Fibroblast of lung (primary cell): ENCODE measurements around the gene ARL15. TPM values are rescaled to one million over a fixed set of nuclear protein-coding genes. Genes with fewer than 3 reads are reported as not detected.

Source experiments
- DNase-seq, 2 donors: peaks; one replicate each; pipeline versions ENCODE4 v3.0.0 to v3.0.0-alpha.2; 2010; ENCODE audit warnings: low read depth in 2 of 2
- H2AFZ ChIP-seq: 2 replicates; pipeline ENCODE4 v1.5.1; 2012; ENCODE audit warnings: low read length, control low read depth, inconsistent platforms
- H3K27ac ChIP-seq: 2 replicates; pipeline ENCODE4 v1.5.1; 2011; ENCODE audit warnings: low read length, control low read depth; ENCODE audit not compliant: insufficient read depth
- H3K27me3 ChIP-seq: 2 replicates; pipeline ENCODE4 v1.5.1; 2011; ENCODE audit warnings: mild to moderate bottlenecking, low read length; ENCODE audit not compliant: control insufficient read depth, insufficient read depth
- H3K36me3 ChIP-seq: 2 replicates; pipeline ENCODE4 v1.5.1; 2011; ENCODE audit warnings: low read length; ENCODE audit not compliant: control insufficient read depth, insufficient read depth
- H3K4me1 ChIP-seq: 2 replicates; pipeline ENCODE4 v1.5.1; 2011; ENCODE audit warnings: low read length; ENCODE audit not compliant: control insufficient read depth, insufficient read depth; ENCODE audit errors: extremely low read depth
- H3K4me2 ChIP-seq: 2 replicates; pipeline ENCODE4 v1.5.1; 2011; ENCODE audit warnings: low read length, control low read depth; ENCODE audit not compliant: insufficient read depth; ENCODE audit errors: extremely low read depth
- H3K4me3 ChIP-seq, 4 experiments: fragments of 200-600 bp in 1 of 4; sonication (generic) in 1 of 4; replicated peaks in 1 of 4; 2 replicates each; pipeline ENCODE4 v1.5.1; 2011 to 2016; ENCODE audit warnings: low read length in 4 of 4, low read depth in 3 of 4, mild to moderate bottlenecking in 3 of 4, control low read depth in 2 of 4, inconsistent platforms in 1 of 4, mixed read lengths in 1 of 4; ENCODE audit not compliant: insufficient read depth in 1 of 4; ENCODE audit errors: control extremely low read depth in 1 of 4
- H3K79me2 ChIP-seq: 2 replicates; pipeline ENCODE4 v1.5.1; 2012; ENCODE audit warnings: mild to moderate bottlenecking, low read length, inconsistent platforms; ENCODE audit not compliant: control insufficient read depth, insufficient read depth
- H3K9ac ChIP-seq: 2 replicates; pipeline ENCODE4 v1.5.1; 2011; ENCODE audit warnings: mild to moderate bottlenecking, low read length, control low read depth; ENCODE audit not compliant: insufficient read depth
- H3K9me3 ChIP-seq: 2 replicates; pipeline ENCODE4 v1.5.1; 2012; ENCODE audit warnings: low read depth, low read length; ENCODE audit not compliant: control insufficient read depth, insufficient read depth
- H4K20me1 ChIP-seq: 2 replicates; pipeline ENCODE4 v1.5.1; 2011; ENCODE audit warnings: low read length; ENCODE audit not compliant: control insufficient read depth, insufficient read depth; ENCODE audit errors: extremely low read depth
- CTCF ChIP-seq, 2 donors: IDR thresholded peaks in 1 of 2; conservative IDR thresholded peaks in 1 of 2; 1 replicate in 1 of 2; 2 replicates in 1 of 2; pipeline ENCODE4 v1.5.1; 2011 to 2012; ENCODE audit warnings: low read length in 2 of 2, control low read depth in 1 of 2, inconsistent platforms in 1 of 2, low read depth in 1 of 2, mild to moderate bottlenecking in 1 of 2
- EZH2 ChIP-seq: IDR thresholded peaks from 2 replicates; pipeline ENCODE4 v1.5.1; 2012; ENCODE audit warnings: low read length, control low read depth, mild to moderate bottlenecking; ENCODE audit errors: missing control alignments
- polyA plus RNA-seq, 2 donors: library from polyadenylated mRNA; depleted of rRNA in 1 of 2; stranded (reverse) in 1 of 2; unstranded in 1 of 2; fragments of >200 nt; gene quantifications; 2 replicates each; pipeline ENCODE4 v1.2.1, GENCODE V29; 2011 to 2012; ENCODE audit warnings: missing spikeins in 1 of 2
- total RNA-seq: library from RNA; depleted of rRNA; stranded (reverse); fragments of >200 nt; gene quantifications from 2 replicates; pipeline ENCODE4 v1.2.1, GENCODE V29; 2014

ARL15 gene
- total and polyA plus RNA-seq, 2 donors (not counting 1 experiment from before 2014, with no cell fraction given) = 20.6 to 28.7 TPM

GRCh38 chr5:54284586-54284985, 25.8 kb downstream of the ARL15 start:
- H3K4me3 ChIP-seq = no peak overlapping the region
- TF ChIP-seq EZH2 = no peak
- no peak for TF ChIP-seq CTCF (conservative IDR thresholded peaks at IDR 0.05 in 1 of 2, IDR thresholded peaks at IDR 0.05 in 1 of 2; ENCODE audit: low read depth in 1 of 2, low read length in 2 of 2)

GRCh38 chr5:54282876-54283275, 27.5 kb downstream of the ARL15 start:
- no peaks in the 10 kb centered on the region for H3K4me1 ChIP-seq
- H3K36me3 ChIP-seq = no peaks in the 10 kb centered on the region
- TF ChIP-seq EZH2 (no peak), CTCF (conservative IDR thresholded peaks at IDR 0.05 in 1 of 2, IDR thresholded peaks at IDR 0.05 in 1 of 2; ENCODE audit: low read depth in 1 of 2, low read length in 2 of 2) (no peak)
- H4K20me1 ChIP-seq = no peaks in the 10 kb centered on the region
- H3K79me2 ChIP-seq = no peaks in the 10 kb centered on the region
- H3K9me3 ChIP-seq = no peaks in the 10 kb centered on the region
- H3K27me3 ChIP-seq = no peaks in the 10 kb centered on the region
- no peak overlapping the region for H3K4me2 ChIP-seq
- no peak overlapping the region for H3K4me3 ChIP-seq
- H2AFZ ChIP-seq = no peak overlapping the region
- no peak overlapping the region for H3K27ac ChIP-seq
- no peak for DNase-seq
- H3K9ac ChIP-seq = no peak overlapping the region

More at GRCh38 chr5:54284586-54284985, 25.8 kb downstream of the ARL15 start:
- Histone ChIP-seq H3K4me2 (no peak overlapping the region), H3K9me3 (no peaks in the 10 kb centered on the region), H3K27ac (no peak overlapping the region), H2AFZ (no peak overlapping the region), H3K4me1 (no peaks in the 10 kb centered on the region), H3K79me2 (no peaks in the 10 kb centered on the region), H3K9ac (no peak overlapping the region), H3K36me3 (no peaks in the 10 kb centered on the region), H3K27me3 (no peaks in the 10 kb centered on the region), H4K20me1 (no peaks in the 10 kb centered on the region)
- DNase-seq = no peak

- H3K9ac ChIP-seq = no peak overlapping the region
Observed at GRCh38 chr5:54281960-54282692, 28.2 kb downstream of the ARL15 start.

More at GRCh38 chr5:54281960-54282692, 28.2 kb downstream of the ARL15 start:
- Histone ChIP-seq H3K79me2 (no peaks in the 10 kb centered on the region), H3K4me1 (no peaks in the 10 kb centered on the region), H3K27ac (no peak overlapping the region), H3K4me3 (no peak overlapping the region), H4K20me1 (no peaks in the 10 kb centered on the region), H3K4me2 (no peak overlapping the region), H3K9me3 (no peaks in the 10 kb centered on the region), H3K27me3 (no peaks in the 10 kb centered on the region), H3K36me3 (no peaks in the 10 kb centered on the region), H2AFZ (no peak overlapping the region)
- TF ChIP-seq EZH2 (no peak), CTCF (conservative IDR thresholded peaks at IDR 0.05 in 1 of 2, IDR thresholded peaks at IDR 0.05 in 1 of 2; ENCODE audit: low read depth in 1 of 2, low read length in 2 of 2) (no peak)
- DNase-seq = no peak
